Measurements from ENCODE around the gene FAM200B.
A peak's percentile ranks its signal among the peaks of the same experiment; 100 is the strongest.
"Not testable (repeated sequence)": the region's sequence is repeated elsewhere in the genome, so short reads cannot be mapped to it uniquely, and the experiment has no call there.

Gene FAM200B

DNA sequence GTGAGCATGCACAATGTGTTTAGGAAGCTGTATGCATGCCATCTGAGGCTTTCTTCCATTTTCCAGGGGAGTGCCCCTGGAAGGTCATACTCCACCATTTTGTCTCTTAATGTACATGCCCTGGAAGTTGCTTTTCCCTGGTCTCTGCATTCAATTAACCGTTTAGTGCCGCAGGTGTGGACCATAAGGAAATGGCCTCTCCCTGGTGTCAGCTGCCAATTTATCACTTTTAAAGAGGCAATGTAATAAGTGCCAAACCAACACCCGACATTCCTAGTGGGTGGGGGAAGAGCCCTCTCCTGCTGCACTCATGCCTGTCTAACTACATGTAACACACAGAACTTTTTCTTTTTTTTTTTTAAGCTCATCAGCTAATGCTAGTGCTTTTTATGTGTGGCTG lies 14.1 kb downstream of the FAM200B start:
- no peak for DNase-seq (ENCODE audit: low spot score)

DNA sequence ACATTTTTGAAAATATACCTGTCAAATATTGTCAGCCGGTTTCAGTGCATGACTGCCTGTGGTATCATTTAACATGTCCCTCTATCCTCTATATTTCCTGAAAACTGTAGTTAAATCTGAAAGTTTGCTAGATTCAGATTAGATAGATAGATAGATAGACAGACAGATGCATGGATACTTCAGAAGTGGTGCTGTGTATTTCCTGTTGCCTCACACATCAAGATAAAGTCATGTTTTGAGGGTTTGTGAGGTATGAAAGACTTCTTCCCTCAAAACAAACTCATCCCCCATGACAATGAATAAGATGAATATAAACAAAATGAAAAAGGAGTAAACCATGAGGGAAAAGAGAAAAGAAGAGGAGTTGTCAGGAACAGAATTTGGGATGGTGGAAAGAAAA lies 15.2 kb downstream of the FAM200B start:
- DNase-seq (ENCODE audit: low spot score), result no peak

DNA sequence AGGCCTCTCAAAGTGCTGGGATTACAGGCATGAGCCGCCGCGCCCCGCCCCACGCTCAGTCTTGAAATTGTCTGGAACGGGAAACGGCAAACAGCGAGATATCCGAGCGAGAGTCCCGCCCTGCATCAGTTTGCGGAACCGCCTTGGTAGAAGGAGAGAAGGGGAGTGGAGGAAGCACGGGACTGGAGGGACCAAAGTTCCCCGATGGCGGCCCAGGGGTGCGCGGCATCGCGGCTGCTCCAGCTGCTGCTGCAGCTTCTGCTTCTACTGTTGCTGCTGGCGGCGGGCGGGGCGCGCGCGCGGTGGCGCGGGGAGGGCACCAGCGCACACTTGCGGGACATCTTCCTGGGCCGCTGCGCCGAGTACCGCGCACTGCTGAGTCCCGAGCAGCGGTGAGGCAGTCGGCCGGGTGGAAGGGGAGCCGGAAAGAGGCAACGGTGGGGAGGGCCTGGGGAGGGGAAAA lies 21.3 kb downstream of the FAM200B start, which contains the start of gene BST1:
BST1 (plus strand) TSS at position 125 of the 463 bp plus-strand sequence; CDS start at position 205, 80 bp downstream.
- peak; percentile 72 for DNase-seq (ENCODE audit: low spot score)

DNA sequence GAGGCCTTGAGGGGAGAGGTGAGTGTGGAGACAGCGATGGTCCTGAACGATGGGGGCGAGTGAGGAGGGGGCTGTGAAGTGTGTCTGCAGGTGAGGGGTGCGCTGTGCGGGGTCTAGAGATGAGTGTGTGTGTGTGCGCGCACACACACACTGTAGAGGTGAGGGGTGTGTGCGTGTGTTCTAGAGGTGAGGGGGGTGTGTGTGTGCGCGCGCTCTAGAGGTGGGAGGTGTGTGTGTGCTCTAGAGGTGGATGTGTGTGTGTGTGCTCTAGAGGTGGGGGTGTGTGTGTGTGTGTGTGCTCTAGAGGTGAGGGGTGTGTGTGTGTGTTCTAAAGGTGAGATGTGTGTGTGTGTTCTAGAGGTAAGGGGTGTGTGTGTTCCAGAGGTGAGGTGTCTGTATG lies 21.8 kb downstream of the FAM200B start:
- DNase-seq (ENCODE audit: low spot score), result no peak

DNA sequence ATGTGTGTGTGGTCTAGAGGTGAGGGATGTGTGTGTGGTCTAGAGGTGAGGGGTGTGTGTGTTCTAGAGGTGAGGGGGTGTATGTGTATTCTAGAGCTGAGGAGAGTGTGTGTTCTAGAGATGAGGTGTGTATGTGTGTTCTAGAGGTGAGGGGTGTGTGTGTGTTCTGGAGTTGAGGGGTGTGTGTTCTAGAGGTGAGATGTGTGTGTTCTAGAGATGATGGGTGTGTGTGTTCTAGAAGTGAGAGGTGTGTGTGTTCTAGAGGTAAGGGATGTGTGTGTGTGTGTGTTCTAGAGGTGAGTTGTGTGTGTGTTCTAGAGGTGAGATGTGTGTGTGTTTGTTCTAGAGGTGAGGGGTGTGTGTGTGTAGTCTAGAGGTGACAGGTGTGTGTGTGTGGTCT lies 22.5 kb downstream of the FAM200B start:
- DNase-seq (ENCODE audit: low spot score), result no peak

DNA sequence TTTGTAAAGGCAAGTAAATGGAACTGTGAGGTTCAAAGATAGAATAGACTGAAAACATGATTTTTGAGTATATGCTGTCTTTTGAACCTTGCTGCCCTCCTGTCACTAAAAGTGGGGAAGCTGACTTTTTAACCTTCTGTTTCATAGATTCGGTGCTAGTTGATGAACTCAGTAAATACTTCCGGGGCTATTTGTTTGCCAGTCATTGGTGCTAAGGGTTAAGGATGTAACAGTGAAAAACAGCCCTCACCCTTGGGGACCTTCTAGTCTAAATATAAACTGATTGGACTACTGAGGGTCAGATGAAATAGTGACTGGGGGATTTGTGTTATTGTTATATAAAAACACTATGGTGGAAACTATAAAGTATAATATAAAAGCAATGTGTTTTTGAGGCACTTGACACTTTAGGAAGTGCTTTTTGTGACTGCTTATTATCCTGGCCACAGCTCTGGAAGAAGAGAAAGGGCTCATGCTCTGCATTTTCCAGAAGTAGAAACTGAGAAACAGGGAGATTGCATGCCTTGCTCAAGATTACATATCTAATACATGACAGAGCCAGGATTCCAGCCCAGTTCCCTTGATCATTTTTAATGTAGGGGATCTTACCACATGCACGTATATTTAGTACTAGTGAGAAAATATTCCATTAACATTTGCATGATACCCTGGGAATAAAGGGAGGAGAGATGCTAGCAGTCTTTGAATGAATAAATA lies 25.2 kb downstream of the FAM200B start:
- DNase-seq (ENCODE audit: low spot score), result peak; percentile 14

DNA sequence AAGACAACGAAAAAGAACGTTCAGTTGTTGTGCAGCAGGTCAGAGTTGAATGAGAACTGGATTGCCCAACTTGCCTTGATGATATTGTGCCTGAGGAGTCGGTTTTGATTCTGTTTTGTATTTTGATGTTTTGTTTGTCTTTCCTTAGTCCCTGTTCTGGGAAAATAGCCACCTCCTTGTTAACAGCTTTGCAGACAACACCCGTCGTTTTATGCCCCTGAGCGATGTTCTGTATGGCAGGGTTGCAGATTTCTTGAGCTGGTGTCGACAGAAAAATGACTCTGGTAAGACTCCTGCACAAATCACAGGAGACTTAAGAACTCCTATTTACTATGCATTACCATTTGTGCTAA lies 25.7 kb downstream of the FAM200B start:
- DNase-seq (ENCODE audit: low spot score), result no peak

DNA sequence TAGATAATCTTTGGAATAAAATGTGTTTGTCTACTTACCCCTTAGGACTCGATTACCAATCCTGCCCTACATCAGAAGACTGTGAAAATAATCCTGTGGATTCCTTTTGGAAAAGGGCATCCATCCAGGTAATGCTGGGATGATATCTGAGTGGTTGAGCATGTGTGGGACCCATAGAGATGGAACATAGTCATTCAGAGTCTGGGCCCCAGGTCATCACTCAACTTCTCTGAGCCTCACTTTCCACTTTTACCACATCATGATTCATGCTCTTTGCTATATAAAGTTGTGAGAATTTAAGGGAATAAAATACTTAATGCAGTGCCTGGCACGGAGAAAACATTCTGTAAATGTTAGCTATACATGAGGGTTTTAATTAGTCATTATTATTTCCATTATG lies 30.1 kb downstream of the FAM200B start:
- DNase-seq (ENCODE audit: low spot score), result no peak

DNA sequence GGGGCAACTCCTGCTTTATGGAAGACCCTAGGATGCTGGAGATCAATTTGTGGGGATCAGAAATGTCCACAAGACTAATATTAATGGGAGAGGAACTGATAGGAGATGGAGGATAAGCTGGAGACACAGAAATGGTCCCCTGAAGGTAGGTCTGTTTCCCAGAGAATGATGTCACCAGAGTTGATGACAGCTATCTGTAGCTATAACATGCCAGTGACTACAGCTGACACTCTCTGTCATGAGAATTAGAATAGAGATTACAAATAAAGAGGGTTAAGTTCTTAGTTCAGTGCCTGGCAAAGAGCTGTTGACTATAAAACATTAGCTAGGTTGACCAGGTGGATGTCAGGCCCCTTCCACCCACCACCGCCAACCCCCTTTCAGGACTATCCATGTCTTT lies 30.6 kb downstream of the FAM200B start:
- DNase-seq (ENCODE audit: low spot score), result no peak

DNA sequence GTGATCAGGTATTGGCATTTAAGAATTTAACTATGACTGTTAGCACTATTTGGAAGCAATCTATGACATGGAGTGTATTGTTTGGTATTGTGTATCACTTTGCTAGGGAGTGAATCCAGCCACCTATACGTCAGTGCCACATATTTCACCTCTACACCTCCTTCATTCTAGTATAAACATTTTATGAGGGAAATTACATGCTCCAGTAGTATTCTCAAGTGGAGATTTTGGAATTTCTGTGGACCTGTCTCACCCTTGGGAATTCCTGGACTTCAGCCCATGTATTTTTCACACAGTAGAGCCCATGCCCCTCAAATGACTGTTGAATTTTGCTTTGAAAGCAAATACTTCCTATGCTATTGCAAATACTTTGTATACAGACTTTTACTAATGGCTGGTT lies 32.5 kb downstream of the FAM200B start:
- DNase-seq (ENCODE audit: low spot score), result no peak

DNA sequence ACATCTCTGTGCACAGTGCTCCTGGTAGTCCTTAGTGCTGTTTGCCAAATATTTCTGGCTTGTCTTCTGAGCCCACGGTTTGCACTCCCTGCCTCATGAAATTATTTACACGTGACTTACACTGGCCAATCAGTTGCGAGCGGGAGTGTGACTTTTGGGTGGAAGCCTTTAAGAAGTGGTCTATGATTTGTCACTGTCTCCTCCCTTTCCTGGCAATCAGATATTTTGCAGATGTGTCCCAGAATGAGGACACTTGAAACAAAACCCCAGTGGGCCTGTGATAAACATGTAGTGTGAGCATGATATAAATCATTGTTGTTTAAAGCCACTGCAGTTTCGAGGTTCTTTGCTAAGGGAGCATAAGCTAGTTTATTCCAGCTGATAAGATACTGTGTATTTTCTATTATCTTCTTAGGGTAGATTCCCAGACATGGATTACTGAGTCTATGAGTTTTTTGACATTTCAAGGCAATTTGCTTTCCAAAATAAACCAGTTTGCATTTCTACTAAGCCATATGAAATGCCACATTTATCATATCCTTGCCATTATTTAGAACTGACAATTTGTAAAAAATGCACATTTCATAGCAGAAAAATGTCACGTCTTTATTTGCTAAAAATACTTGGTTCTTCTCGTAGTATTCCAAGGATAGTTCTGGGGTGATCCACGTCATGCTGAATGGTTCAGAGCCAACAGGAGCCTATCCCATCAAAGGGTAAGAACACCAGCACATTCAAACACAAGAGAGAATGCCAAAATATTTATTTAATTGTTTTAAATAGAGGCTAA lies 33.2 kb downstream of the FAM200B start:
- DNase-seq (ENCODE audit: low spot score), result peak; percentile 70

DNA sequence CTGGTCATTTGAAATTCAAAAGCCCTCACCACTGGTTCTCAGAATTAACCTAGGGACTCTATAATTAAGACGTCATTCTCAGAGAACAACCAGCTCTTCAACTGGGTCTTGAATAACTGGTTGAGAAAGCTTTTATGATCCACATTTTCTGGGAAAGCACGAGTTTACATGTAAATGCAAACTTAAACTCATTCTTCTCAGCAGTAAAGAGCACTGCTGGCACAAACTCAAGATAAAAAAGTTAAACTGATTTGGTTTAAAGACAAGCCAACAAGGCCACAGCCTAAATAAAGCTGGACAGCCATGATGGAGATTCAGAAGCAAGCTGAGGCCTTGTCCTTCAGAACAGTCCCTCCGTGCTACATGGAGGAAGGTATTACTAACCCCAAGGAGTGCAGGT lies 34.5 kb downstream of the FAM200B start:
- no peak for DNase-seq (ENCODE audit: low spot score)

DNA sequence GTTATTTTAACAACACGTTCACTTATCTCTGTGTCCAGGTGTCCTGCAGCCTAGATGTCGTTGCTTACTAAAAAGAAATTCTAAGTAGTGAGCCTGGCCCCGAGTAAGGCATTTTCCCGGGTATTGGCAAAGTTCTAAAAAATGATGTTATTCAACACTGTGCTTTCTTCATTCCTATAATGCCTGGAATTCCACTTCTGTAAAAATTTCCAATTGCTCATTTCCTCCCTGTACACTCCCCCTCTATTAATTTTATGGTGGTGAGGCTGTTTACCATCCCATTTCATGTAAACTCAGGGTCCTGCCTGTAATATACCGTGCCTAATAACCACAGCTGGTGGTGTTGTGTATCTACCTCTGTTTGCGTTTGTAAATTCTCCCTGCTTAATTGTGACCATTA lies 35.5 kb downstream of the FAM200B start:
- DNase-seq (ENCODE audit: low spot score), result peak; percentile 67

DNA sequence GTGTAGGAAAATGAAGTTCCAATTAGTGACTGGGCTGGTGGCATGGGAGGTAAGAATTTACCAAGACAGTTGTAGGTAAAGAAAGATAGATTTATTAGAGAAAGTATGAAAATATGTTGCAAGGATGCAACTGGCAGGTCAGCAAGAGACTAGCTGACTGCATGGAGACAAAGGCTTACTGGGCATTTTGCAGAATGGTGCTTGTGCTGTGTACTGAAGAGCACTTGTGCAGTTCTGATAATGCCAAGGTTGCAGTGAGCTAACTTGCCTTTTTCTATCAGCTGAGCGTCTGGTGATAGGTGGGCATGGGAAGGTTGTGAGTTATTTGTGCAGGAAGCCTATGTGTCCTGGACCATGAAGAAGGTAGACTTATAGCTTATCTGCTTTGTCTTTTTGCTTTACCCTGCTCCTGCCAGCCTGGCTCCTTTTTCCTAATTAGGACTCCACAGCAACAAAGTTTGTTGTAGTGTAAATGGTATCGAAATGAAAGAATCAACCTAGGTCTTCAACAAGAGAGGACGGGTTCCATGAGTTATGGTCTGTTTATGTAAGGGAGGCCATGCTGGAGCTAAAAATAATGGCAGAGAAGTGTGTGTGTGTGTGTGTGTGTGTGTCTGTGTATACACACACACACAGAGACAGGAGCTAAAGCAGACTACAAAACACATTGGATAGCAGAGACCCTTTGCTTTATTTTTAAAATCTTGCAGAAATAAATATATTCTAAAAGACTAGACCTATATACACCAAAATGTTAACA lies 36.2 kb downstream of the FAM200B start:
- DNase-seq (ENCODE audit: low spot score), result no peak

DNA sequence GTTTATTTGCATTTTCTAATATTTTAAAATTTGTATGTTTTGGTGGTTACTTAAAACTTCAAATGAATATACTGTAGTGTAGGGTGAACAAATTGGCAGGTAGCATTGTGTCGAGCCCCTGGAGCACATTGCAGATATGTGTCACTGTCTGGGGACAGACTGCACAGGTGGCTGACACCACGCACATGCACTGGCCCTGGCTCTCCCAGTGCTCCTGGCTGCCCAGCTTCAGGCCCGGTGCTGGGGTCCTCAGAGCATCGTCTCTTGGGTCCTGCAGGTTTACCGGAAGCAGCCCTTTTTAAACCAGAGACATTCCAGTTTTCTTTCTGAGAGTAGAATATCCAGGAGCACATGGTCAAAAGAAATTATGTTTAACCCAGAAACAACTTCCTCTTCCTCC lies 36.8 kb downstream of the FAM200B start:
- no peak for DNase-seq (ENCODE audit: low spot score)

DNA sequence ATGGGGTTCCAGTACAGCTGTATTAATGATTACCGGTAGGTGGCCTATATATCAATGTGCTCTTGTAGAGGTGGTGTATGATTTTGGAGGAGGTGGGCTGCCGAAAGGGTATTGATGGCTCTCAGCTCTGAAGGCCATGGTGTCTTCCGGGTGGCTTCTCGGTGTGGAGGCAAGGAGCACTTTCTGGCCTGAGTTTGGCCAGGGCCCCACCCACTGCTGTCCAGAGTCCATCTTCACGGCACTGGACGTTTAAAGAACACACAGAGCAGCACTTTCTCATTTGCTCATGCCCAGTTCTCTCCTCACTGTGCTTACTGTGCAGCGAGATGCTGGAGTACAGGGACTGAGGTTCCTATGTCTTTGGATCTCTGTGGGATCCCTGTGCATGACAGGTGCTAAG lies 37.3 kb downstream of the FAM200B start:
- DNase-seq (ENCODE audit: low spot score), result no peak

DNA sequence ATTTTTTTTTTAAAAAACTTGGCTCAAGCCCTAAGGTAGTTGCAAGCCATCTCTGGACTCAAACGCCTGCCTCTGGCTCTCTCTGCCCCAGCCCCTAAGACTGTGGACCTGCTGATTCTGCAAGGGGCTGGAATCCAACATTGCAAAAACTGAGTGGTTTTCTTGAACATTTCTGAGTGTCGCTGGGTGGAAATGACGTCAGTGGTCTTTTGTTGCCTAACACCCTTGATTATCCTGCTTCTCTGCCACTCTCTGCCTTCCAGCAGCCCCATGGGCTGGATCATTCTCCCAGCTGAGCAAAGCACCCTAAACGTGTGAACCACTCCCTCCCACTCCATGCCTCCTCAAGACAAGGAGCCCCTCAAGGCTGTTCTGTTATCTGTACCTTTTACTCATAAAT lies 37.9 kb downstream of the FAM200B start:
- no peak for DNase-seq (ENCODE audit: low spot score)

DNA sequence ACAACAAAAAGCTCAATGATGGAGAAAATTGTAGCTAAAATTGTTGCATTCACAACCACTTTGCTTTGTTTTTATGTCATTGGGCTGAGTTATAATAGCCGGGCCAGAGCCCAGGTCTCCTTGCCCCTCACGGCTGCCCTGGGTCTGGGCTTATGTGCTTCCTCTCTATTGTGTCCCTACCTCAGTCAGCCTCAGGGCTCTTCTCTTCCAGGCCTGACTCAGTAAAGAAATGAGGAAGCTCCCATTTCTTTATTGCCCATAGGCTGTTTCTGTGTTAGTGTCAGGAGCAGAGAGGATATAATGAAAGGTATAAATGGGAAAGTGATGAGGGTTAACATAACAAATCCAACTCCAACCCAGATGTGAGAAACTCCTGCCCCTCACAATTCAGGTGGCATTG lies 39.2 kb downstream of the FAM200B start:
- DNase-seq (ENCODE audit: low spot score), result no peak

DNA sequence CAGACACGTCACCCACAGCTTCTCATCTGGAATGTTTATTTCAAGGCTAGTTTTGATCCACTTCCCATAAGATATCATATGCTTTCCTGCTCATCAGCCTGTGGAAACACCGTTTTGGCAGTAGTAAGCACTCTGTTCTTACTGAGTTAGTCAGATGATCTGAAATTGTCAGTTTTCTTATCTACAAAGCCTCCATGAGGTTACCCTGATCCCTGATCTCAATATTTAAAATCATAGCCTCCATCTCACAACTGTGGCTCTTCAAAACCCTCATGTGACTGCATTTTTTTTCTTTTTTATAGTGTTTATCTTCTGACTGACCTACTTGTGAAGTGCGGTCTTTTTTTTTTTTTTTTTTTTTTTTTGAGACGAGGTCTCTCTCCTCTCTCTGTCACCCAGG lies 44.0 kb downstream of the FAM200B start:
- no peak for DNase-seq (ENCODE audit: low spot score)

DNA sequence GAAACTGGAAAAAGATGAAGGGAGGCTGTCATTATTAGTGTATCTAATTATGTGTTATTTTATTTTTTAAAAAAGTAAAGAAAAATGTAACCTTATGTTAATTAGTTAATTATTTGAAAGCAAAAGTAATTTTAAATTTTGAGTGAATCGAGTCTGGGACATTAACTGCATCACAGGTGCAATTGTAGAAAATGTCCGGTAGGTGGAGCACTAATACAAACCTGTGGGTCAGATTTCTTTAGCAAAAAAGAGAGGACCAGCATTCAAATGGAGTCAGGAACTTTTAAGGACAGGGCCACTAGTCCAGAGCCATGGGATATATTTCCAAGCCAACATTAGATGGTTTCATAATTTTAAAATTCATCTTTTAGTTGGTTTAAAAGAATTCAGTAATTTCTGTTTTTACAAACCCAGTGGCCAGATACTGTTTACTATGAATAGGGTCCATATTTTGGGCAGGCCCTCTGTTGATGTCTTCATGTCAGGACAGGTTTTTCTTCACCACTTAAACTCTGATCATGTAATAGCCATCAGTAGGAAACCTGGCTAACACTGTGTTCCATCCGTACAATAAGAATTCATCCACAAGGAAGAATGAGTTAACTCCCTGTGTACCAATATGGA lies 48.4 kb downstream of the FAM200B start:
- DNase-seq (ENCODE audit: low spot score), result peak; percentile 74

DNA sequence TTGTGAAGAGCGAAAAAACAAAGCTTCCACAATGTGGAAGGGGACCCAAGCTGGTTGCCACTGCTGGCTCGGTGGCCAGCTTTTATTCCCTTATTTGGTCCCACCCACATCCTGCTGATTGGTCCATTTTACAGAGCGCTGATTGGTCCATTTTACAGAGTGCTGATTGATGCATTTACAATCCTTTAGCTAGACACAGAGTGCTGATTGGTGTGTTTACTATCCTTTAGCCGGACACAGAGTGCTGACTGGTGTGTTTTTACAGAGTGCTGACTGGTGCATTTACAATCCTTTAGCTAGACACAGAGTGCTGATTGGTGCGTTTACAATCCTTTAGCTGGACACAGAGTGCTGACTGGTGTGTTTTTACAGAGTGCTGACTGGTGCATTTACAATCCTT lies 51.4 kb downstream of the FAM200B start:
- not testable (repeated sequence) for DNase-seq (ENCODE audit: low spot score)

DNA sequence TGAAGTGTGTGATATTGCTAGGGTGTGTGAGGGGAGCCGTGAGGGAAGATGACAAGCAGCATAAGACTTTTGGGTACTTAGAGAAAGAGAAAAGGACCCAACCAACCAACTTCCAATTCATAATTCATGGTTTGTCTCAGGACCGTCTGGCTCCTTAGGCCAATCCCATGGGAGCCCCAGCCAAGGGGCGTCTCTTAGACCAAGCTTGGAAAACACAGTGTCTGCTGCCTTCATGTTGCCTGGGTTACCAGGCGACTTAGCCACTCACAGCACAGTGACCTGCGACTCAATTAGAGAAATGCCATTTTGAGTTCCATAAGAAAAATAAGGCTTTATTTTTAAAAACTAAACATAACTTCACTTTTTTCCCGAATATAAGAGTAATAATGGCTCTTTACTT lies 53.9 kb downstream of the FAM200B start:
- DNase-seq (ENCODE audit: low spot score), result no peak
